HG02588 (cell line): Measurements from ENCODE around the gene LRRK1.
"Not testable (repeated sequence)": the region's sequence is repeated elsewhere in the genome, so short reads cannot be mapped to it uniquely, and the experiment has no call there.

Experiments used
- ATAC-seq: cut with Tn5 transposase; IDR thresholded peaks from one replicate; pipeline ENCODE4 v1.9.1; 2021; ENCODE audit warnings: mild to moderate bottlenecking, moderate library complexity; ENCODE audit not compliant: unreplicated experiment

Gene LRRK1

GRCh38 chr15:101088788-101089578 is 169.8 kb downstream of the LRRK1 start:
- peak; percentile 85 for ATAC-seq

- no peak for ATAC-seq
These were observed 170.6 kb downstream of the LRRK1 start for GRCh38 chr15:101089579-101090427.

DNA sequence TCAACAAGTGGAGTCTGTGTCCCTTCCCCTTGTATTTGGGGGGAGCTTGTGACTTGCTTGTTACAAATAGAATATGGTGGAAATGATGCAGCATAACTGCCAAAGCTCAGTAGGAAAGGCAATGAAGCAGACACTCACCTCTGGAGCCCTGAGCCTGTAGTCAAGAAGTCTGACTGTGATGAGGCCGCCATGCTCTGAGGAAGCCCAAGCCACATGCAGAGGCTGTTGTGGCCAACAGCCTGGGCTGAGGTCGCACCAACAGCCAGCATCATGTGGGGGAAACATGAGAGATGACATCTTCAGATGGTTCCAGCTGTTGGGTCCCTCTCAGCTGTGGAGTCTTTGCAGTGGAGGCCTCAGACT is 171.3 kb downstream of the LRRK1 start:
- ATAC-seq = no peak

DNA sequence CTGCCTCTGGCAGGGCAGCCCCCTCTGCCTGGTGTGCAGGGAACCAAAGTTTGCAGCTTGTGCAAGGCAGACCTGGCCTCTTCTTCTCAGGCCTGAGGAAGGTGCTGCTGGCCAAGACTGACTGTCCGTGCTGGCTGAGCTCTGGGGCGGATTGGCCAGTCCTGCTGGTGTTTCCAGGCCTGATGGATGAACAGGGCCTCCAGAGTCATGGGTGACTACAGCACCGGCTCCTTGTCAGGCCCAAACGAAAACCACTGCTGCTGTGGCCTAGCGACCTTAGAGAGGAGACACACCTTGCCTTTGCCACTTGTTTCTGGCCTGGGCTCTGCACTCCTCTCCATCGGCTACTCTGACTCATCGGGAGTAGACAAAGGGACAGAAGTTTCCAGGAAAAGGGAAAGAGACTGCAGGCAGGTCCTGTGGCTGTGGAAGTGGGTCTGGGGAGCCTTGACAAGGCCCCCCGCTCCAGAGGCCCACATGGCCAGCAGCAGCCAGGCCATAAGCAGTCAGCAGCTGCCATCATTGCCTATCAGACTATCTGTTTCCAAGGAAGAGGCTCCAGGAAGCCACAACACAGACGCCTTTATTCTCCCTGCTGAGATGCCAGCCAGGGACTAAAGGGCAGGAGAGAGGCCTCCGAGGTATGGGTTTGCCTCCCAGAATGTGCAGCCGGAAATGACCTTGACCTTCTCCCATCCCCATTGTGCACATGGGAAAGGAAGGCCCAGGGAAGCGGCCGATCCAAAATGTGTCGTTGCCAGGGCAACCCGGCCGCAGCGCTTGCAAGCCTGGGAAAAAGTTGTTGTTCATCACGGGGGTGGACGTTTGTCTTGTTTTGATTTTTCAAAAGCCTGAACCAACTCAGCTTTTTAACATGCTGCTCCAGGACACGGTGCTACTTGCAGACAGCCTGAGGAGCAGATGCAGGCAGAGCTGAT is 172.2 kb downstream of the LRRK1 start:
- no peak for ATAC-seq

DNA sequence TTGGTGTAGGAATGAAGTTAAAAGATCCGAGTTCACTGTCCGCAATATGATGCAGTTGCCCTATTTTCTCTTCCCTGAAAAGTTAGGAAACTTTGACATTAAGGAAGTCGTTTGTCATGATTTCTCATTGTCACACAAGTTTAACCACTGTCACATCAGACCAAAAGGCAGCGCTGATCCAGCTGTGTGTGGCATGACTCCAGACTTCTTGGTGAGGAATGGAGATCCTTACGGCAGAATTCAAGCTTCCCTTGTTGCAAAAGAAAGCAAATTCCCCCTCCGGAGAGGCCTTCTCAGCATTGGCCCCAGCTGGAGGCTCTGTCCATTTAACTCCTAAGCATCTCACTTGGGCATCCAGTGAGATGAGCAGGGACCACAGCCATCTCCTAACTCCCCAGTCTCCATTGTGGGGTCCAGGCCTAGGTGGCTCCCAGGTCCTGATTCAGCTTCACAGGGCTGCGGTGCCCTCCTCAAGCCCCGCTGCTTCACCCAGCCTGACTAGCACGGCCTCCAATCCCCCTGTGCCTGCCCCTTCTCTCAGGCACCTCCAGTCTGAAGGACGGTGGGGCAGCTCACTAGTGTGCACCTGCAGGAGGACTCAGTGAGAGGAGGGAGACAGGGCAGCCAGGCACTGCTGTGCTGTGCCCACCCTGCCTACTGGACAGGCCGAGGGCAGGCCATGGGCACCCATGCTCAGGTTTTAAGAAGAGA is 173.2 kb downstream of the LRRK1 start:
- no peak for ATAC-seq

- ATAC-seq = no peak
These were observed 173.7 kb downstream of the LRRK1 start for GRCh38 chr15:101092867-101093202.

DNA sequence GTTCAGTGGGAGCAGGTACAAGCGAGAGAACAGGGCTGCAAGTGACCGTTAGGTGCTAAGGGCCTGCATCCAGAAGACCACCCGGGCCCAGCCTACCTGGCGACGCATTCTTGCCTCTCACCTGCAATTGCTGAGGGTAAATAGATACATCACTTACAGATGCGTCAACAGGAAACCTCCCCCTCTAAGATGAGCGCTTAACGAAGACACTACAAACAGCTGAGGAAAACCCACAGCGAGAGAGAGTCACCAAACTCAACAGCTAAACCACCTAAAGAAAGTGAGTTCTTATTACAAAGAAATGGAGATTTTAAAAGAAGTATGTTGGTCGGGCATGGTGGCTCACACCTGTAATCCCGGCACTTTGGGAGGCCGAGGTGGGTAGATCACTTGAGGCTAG is 174.8 kb downstream of the LRRK1 start:
- ATAC-seq = no peak

GRCh38 chr15:101095796-101096406 is 176.7 kb downstream of the LRRK1 start:
- not testable (repeated sequence) for ATAC-seq

DNA sequence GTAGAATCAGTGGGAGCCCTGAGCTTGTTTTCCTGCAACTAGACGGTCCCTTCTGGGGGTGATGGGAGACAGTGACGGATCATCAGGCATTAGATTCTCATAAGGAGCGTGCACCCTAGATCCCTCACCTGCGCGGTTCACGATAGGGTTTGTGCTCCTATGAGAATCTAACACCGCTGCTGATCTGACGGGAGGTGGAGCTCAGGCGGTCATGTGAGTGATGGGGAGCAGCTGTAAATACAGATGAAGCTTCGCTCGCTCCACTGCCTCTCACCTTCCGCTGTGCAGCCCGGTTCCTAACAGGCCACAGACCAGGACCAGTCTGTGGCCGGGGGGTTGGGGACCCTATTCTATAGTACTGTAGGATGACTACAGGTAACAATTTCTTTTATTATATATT is 178.0 kb downstream of the LRRK1 start:
- no peak for ATAC-seq

- no peak for ATAC-seq
These were observed 180.0 kb downstream of the LRRK1 start for GRCh38 chr15:101099183-101099582.

- ATAC-seq = no peak
These were observed 181.0 kb downstream of the LRRK1 start for GRCh38 chr15:101100118-101100517.

DNA sequence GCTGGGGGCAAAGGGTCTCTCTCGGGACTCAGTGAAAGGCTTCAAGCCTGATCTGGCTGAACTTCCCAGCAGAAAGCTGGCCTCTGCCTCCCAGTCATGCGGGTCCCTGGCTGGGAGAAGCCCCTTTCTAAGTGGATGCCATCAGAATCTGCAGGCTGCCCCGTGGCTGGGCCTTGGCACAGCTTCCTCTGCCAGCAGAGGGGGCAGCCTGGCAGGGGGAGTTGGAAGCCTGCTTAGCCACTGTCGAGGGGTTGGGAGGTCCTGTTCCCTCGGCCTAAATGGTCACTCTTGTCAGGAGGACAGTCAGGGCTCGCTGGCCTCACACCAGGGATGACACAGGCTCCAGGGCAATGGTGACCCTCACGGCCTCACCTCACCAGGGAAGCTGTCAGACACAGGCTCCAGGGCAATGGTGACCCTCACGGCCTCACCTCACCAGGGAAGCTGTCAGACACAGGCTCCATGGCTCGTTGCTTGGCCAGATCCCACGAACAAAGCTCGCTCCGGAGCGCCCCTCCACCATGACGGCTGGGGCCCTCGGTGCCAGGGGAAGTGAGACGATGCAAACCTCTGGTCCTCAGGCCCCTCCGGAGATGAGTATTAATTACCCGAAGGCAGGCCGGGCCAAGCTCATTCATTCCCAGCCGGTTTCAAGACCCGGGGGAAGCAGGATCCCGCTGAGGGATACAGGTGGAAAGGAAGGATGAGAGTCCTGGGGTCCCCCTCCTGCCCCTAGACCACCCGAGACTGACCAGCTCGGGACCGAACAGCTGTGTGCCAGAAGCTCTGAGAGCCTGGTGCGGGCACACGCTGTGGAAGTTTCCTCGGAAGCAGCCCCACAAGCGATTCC is 181.7 kb downstream of the LRRK1 start:
- ATAC-seq = no peak

DNA sequence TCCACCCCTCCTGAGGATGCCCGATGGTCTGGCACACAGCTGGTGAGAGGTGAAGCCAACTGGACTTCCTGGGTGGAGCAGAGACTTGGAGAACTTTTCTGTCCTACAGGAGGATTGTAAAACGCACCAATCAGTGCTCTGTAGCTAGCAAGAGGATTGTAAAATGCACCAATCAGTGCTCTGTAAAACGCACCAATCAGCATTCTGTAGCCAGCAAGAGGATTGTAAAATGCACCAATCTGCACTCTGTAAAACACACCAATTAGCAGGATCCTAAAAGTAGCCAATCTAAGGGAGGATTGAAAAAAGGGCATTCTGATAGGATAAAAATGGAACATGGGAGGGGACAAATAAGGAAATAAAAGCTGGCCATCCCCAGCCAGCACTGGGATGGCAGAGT is 182.5 kb downstream of the LRRK1 start:
- no peak for ATAC-seq

DNA sequence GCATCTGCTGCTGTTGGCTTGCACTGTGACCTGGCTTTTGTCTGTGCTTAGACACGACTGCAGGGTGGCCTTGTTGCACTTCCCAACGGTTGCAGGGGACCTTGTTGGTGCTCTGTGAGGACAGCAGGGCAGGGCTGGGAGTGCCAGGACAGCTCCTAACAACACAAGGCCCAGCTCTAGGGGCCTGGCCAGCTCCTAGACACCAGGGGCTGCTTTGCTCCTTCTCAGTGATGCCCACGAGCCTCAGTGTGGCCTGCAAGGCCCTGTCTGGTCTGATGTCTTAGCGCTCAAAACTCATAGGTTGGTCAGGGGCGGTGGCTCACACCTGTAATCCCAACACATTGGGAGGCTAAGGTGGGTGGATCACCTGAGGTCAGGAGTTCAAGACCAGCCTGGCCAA is 183.6 kb downstream of the LRRK1 start:
- no peak for ATAC-seq

- no peak for ATAC-seq
These were observed 184.4 kb downstream of the LRRK1 start for GRCh38 chr15:101103598-101103997.

GRCh38 chr15:101104141-101104540 is 185.0 kb downstream of the LRRK1 start:
- no peak for ATAC-seq

DNA sequence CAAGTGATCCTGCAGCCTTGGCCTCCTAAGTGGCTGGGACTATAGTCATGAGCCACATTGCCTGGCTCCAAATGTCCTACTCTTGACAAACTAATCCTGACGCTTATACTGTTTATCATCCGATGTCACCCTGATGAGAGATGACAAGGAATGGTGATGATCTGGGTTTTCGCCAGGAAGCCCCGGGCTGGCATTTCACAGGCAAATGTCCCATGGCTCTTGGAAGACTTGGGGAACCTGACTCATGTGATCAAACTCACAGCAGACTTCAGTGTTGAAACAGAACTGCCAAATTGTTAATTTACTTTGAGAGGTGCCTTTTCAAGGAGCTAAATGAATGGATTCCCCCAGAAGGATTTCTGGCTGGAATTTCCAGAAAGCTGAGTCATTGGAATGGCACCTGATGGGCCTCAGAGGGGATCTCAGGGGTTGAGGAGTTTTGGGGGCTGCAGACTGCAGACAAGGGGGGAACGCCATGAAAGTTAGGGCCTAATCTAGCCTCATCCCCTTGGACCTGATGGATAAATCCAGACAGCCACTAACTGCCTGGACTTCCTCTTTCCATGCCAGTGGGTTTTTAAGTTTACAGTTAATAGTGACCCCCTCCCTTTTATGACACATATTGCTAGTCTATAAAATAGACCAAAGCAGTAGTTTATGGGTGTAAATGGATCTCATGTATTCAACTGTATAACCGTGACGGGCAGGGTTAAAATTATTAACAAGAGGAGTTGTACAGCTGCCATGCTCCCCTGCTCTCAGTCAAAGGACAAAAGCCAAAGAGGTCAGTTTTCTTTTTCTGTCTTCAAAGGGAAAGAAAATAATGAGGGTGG is 186.1 kb downstream of the LRRK1 start:
- ATAC-seq = no peak

DNA sequence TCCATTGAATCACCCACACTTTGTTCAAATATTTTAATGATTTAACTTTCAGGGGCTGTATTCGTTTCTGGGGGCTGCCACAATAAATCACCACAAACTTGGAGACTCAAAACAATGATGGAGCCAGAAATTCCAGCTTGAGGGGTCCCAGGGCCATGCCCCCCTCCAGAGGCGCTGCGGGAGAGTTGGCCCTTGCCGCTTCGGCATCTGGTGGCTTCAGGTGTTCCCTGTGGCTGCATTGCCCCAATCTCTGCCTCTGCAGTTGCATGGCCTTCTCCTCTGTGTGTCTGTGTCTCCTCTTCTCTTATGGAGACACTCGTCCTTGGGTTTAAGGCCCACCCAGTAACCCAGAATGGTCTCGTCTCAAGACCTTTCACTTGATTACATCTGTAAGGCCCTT is 187.9 kb downstream of the LRRK1 start:
- ATAC-seq = no peak
